SKM-1 (cell line): Measurements from ENCODE around the gene RAI1.

Source experiments
- DNase-seq: peaks from one replicate; lab custom pipeline; 2025; ENCODE audit not compliant: unreplicated experiment; lab: John Stamatoyannopoulos, UW

RAI1 gene

DNA sequence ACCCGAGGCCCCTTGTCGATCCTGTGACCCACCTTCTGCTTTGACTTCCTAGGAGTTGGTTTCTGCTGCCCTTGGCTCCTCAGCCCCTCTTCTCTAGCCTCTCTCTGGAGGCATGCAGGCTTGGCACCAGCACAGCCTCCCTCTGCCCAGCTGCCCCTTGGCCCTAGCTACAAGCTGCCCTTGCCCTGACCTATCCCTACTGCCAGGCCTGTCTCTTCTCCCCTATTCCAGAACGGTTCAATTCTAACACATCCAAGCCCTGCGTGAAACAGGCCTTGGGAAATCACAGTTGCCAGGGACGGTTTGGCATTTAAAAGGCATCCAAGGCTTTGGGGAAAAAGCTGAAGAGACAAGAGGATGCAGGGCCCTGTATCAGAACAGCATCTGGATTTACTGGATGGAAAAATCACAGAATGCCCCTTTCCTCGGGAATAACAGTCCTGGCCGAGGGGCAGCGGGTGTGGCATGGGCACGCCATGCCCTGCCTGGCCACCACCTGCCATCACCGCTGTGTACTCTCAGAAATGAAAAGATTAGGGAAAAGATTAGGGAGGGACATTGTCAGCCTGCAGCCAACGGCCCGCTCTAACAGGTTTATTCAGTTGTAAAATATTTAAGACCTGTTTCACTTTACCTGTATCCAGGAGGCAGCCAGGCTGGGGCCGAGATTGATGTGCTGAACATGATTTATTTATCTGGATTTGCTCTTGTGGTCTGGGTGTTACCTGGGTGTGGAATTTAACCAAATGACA lies 15.8 kb downstream of the RAI1 start:
- no peak for DNase-seq

DNA sequence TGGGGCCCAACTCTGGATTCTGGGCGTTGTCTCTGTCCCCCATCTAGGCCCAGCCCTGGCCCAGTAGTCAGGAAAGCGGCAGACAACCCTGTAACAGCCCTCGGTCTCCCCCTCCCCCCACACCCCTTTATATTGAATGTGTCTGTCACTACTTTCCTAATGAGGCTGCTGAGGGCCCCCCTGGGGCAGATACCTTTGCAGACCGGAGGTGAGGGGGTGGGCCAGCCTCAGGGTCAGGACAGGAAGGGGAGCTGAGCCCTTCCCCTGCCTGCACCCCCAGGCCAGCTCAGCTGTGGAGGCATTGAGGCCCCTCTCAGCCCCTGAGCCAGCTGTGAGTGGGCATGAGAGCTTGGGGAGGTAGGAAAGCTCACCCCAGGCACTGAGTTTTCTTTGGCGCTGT lies 17.1 kb downstream of the RAI1 start:
- DNase-seq: no peak

DNA sequence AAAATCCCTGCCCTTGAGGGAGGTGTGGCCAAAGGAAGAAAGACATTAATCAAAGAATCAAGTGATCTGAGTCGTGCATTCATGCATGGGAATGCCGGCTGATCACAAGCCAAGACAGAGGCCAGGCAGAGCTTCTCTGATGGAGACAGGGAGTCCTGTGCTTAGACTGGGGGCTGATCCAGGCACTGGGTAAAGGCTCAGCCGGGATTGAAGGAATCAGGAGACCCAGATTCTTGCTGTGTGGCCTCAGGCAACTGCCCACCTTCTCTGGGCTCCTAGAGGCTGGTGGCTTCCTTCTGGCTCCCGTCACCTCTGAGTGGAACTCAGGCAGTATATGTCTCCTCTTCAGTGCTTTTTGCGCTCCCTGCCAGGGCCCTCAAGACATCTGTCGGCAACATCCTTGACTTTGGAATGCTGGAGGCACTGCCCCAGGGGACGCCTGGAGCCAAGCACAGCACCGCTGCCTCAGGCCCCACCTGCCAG lies 17.7 kb downstream of the RAI1 start:
- no peak for DNase-seq

DNA sequence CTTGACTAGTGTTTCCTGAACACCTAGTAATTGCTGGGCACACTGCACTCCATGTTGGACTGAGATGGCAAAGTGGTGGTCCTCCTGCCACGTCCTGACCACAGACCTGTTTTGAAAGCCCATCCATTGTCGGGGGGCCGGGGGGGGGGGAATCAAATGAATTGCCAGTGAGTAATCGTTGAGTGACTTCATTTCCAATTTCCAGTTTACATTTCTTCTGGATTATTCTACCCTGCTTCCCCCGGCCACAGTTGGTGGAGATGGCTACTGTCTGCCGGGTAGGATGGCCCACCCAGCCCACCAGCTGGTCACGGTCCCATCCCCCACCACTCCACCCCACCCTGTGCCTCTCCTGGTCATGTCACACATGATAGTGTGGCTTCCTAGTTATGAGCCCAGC lies 18.2 kb downstream of the RAI1 start:
- no peak for DNase-seq

DNA sequence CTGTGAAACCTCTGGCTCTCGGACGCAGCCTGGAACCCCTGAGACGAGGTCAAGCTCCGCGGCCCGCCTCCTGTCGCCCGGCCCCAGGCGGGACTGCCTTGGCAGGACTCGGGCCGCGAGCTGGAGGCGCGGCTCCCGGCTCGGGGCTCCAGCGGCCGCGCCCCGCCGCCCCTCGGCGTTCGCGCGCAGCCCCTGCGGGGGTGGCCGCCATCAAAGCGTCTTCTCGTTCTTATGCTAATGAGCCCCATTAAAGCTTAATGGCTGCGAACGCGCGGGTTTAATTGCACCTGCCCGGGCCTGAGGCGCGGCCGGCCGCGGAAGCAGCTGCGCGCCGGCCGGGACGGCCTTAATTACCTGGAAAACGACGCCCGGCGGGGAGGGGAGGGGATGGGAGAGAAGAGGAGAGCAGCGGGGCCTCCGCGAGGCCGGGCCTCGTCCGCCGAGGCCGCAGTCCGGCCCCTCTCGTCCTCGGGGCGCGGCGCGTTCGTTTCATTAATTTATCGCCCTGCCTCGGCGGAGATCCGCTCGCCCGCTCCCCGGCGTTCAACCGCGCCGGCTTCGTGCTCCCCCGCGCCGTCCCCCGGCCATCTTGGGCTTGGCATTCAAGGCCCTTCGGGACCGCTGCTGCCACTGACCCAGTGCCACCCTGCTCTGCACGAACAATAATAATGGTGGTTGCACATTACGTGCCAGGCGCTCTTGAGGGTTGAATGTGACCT lies 19.2 kb downstream of the RAI1 start:
- DNase-seq: no peak

DNA sequence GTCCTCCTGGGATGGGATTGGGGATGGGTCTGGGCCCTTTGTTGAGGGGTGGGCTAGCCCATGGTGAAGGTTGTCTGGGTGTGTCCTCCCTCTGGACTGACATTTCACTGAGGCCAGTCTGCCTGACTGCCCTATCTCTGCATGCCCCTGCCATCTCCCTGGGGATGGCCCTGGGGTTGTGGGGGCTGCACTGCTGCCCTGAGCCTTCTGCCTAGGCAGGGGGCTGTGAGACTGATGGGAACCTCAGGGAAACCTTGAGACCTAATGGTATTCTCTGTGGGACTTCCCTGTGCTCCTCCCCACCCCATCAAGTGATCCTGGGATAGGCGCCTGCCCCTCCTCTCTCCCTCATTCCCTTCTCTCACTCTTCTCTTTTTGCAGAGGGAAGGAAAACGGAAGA lies 19.9 kb downstream of the RAI1 start:
- no peak for DNase-seq

DNA sequence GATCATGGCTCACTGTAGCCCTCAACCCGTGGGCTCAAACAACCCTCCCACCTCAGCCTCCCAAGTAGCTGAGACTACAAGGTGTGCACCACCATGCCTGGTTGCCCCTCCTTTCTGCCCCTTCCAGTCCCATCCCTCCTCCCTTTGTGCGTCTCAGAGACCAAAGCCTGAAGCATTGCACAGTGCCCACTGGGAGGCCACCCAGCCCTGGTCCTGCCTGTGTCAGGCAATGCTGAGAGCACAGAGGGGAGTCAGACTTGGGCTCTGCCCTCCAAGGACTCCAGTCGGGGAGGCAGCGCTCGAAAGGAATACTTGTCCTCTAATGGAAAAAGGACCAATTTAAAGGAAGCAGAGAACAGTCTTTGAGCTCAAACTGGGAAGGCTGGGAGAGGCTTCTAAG lies 20.4 kb downstream of the RAI1 start:
- DNase-seq: no peak

DNA sequence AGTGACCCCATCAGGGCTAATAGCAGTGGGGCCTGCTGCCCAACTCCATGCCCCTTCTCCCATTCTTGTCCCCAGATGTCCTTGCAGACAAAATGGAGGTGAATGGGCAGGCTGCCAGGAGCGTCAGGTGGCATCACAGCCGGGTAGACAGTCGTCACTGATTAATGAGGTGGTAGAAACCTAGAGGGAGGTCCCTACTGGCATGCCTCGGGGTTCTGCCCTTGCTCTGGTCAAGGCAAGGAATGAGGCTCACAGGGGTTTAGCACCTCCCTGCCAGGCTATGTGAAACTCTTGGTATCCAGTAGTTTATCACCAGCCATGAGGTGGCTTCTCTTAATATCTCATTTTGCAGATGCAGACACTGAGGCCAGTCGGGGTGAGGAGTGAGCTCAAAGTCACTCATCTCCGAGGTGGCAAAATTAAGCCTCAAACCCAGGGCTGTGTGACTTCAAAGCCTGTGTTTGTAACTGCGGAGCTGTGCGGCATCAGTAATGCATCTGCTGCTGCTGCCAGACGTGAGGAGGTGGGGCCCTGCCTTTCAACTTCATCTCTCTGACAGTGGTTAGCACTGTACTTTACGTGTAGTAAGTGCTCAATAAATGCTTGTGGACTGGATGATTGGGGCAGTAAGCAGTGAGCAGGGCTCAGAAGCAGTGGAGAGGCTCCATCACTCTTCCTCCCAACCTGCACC lies 21.3 kb downstream of the RAI1 start:
- DNase-seq: no peak

DNA sequence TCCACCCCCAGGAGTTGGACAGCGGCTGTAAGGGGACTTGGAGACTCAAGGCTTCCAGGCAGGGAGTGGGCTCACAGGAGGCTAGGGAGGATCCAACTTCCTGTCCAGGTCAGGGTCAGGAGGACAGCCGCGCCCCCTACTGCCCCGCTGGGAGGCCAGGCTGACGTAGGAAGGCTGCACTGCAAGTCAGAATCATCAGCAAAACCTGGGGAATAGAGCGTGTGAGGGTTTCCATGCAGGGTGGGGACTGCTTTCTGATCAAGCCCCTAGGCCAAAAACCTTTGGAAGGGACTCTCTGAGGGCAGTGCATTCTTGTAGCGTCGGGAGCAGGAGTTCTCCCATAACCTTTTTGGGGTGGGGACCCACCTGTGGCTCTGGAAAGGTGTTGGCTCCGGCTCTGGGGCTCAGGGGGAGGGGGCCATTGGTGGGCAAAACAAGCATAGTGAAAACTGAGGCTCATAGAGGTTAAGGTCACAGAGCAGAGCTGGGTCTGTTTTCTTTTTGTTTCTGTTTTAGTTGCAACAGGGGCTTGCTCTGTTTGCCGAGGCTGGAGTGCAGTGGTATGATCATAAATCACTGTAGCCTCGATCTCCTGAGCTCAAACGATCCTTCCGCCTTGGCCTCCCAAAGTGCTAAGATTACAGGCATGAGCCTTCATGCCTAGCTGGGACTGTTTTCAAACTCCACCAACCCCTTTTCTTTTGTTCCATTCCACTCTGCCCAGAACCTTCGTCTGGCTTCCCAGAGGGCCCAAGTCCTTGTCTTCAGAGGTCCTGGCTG lies 22.1 kb downstream of the RAI1 start:
- no peak for DNase-seq

DNA sequence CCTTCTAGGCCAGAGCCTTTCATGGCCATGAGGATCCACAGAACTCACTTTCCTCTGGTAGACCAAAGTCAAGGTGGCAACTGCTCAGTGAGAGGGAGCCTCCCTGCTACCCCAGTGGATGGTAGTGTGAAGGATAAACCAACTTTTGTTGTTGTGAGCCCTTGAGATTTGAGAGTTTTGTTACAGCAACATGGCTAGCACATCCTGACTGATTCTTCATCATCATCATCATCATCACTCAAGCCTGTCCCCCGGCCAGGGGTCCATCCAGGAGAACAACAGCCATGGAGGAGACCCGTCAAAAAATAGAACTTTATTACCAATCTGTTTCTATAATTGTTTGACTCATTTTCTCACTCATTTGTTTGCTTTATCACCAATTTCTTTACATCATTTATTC lies 23.7 kb downstream of the RAI1 start:
- no peak for DNase-seq

DNA sequence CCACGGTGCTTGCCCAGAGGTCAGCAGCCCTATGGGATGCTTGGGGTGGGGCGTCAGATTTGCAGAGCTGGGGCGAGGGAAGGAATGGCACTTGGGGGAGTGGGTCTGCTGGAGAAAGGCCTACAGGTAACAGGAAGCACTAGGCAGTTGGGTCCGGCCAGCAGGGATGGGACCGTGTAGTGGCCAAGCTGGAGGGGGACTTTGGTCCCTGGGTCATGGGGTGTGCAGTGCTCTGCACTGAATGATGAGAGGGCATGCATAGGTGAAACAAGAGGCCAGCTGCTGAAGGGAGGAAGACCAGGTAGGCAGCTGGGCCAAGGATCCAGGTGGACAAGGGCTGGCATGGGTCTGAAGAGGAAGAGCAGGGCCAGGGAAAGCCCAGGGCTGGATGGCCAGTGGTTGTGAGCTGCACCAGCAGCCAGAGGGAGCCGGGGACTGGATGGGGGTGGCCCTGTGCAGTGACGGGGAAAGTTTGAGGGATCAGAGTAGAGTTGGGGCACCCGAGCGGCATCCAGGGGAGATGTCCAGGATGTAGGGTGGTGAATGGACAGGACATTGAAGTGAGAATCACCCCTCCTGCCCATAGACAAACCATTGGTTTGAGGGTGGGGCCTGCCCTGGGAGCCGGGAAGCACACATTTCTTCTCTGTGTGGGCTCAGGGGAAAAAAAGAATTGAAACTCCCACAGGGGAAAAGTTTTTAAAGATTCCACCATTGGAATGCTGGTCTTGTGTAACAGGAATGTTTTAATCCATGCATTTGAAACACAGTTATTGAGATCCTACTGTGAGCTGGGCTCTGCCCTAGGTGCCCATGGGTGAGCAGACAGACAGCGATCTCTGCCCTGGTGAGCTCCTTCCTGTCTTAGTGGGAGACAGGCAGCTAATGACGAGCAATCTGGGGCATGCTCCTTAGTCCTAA lies 25.1 kb downstream of the RAI1 start:
- DNase-seq: no peak

DNA sequence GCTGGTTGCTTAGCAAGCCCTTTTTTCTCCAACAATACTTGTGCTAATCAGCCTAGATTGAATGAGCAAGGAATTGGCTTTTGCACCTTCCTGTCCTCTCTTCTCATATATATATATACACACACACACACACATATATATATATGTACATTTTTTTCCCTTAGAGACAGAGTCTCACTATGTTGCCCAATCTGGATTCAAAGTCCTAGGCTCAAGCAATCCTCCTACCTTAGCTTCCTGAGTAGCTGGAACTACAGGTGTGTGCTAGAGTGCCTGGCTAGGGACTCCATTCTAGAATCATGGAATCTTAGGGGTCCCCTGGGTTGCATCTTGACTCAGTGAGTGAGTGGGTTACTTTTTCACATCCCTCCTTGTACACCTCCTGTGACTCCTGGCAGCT lies 27.0 kb downstream of the RAI1 start:
- DNase-seq: no peak

DNA sequence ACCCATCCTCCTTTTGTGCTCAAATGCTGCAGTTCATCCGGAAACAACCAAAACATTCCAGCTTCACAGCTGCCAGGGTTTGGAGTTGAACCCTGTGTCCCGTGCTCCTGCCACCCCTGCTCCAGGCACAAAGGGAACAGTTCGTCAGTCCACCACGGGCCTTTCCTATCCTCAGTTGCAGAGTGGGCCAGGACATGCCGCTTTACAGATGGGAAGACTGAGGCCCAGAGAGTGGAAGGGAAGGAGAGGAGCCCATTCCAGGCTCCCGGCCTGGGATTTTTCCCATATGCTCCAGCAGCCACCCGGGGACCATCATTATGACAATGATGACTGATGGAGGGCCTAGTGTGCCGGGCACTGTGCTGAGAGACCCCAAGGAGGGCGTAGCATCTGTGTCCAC lies 27.6 kb downstream of the RAI1 start:
- no peak for DNase-seq

DNA sequence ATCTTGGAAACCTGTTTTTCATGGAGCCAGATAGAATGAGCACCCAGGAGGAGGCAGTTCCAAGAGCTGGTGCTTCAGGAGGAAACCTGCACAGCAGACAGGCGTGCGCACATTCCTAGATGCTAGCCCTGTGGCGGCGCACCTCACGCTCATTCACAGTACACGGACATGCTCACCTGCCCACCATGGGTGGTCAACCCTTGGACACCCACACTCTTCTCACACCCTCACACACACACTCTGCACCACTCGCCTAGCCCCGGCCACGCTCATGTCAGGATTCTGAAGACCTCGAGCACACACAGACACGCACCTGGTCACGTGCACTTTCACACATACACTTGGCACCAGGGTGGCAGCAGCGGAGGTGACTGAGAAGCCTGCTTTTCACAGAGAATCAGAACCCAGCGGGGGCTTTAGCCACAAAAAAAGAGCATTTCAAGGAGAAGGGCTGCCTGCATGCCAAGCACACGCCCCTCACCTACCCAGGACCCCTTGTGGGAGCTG lies 28.6 kb downstream of the RAI1 start:
- DNase-seq: no peak

DNA sequence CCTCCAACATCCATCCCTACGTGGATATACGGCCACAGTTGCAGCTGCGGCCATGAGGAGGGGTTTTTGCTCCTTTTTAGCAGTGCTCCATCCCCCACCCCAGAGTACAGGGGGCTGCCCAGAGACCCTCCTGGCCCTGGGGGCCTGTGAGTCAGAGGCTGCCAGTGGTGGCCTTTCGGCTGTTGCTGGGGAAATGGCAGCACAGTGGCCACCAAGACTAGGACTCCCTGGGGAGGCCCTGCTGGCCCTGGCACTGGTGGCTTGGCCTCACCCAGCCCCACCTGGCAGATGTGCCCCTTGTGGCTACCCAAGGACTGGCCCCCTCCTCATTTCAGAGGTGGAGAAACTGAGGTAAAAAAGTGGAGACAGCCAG lies 29.1 kb downstream of the RAI1 start:
- DNase-seq: no peak

DNA sequence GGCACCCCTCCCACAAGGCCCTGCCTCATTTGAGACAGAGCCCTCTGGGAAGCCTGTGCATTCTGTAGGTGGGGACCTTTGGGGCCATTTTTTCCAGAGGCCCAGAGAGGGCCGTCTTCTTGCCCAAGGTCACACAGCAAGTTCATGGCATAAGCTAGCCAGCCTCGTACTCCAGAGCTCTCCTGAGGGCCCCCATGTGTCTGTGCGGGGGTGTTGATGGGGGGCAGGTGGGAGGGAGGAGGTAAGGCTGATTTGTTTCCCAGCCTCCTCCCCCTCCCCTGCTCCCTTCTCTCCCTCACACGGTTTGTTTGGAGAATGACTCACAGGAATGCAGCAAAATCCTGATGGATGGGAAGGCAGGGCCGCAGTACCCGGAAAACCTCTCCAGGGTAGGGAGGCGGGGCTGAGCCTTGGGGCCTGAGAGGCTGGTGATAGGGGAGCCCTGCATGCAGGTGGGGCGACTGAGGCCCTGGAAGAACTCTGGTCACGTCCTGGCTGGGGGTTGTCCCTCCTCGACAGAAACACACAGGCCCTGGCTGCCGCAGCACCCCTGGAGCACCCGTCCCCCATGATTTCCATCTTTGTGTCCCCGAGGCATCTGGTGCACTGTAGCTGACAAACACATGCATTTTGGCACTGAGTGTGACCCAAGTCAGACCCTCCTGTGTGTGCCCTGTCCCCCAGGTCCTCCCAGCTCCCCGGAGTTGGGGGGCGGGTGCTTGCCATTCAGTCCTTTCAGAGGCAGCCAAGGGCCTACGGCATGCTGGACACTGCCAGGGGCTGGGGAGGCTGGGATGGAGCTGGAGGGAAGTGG lies 29.7 kb downstream of the RAI1 start:
- DNase-seq: no peak

DNA sequence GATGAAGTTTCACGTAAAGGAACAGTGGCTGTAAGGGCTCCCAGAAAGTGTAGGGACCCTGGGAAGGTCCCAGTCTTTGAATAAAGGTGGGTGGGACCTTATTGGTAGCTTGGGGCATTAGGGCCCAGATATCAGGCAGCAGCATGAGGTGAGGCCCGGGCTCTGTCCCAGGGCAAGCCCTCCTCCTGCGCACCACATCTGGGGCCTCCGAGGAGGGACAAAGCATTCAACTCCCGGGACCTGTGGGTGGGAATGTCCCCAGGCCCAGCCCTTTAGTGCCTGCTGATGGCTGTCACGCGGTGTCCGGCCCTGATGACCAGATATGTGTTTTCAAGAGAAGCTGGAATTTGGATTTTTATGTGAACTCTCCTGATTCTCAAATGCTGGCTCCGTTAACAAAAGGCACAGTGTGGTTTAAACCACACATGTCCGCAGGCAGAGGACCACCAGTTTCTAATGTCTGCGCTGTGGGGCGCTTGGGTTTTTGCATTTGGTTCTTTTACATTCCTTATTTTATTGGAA lies 30.4 kb downstream of the RAI1 start:
- no peak for DNase-seq

DNA sequence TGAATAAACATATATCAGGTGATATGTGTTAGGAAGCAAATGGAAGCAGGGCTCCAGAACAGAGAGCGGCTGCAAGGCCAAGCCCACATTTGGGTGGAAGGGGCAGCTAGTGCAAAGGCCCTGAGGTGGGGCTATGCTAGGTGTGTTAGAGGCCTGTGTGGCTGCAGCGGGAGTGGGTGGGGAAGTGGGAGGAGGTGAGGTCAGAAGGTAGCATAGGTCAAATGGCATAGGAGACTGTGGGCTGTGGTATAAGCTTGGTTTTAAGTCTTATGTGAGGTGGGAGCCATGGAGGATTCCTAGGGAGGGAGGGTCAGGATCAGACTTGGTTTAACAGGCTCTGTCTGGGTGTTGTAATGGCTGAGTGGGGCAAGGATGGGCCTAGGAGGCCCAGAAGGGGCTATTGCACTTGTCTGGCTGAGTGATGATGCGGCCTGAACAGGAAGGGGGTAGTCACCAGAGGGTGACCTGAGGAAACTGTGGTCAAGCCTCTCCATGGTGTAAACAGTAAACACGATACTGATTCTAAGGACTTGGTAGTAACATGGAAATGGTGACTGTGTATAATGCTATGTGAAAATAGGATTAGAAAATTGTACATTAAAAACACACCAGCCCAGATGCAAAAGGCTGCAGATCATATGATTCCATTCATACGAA lies 31.1 kb downstream of the RAI1 start:
- no peak for DNase-seq

DNA sequence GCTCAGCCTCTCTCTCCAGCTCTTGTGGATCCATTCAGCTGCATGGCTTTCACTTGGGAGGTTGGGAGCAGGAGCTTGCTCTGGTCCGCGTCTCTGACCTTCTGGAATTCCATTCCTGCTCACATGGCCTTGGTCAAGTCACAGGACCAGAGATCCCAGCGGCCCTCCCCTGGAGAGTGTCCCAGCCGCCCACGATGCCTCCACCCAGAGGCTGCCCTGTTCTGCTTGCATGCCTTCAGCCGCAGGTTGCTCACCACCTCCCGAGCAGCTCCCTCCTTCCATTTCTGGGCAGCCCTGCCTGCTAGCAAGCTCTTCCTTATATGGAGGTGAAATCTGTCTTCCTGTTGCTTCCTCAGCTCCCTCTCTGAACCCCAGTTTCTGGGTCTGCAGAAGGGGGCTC lies 32.6 kb downstream of the RAI1 start:
- no peak for DNase-seq
